ENCODE measurements around the gene TMEM45A.
"Not testable (repeated sequence)": the region's sequence is repeated elsewhere in the genome, so short reads cannot be mapped to it uniquely, and the experiment has no call there.

TMEM45A gene

GRCh38 chr3:100486808-100487207 is 5.6 kb upstream of the TMEM45A start:
- DNase-seq: no peak

GRCh38 chr3:100489118-100489517 is 3.3 kb upstream of the TMEM45A start:
- no peak for DNase-seq

- DNase-seq: no peak
These were observed 4.4 kb downstream of the TMEM45A start for GRCh38 chr3:100496711-100497261.

- DNase-seq: no peak
These were observed 7.2 kb downstream of the TMEM45A start for GRCh38 chr3:100499651-100500050.

GRCh38 chr3:100500320-100500880 is 8.0 kb downstream of the TMEM45A start:
- no peak for DNase-seq

GRCh38 chr3:100503448-100503847 is 11.0 kb downstream of the TMEM45A start:
- DNase-seq: no peak

GRCh38 chr3:100506355-100506754 is 13.9 kb downstream of the TMEM45A start:
- DNase-seq: no peak

GRCh38 chr3:100509818-100510217 is 17.4 kb downstream of the TMEM45A start:
- DNase-seq: not testable (repeated sequence)

GRCh38 chr3:100516232-100516631 is 23.8 kb downstream of the TMEM45A start:
- DNase-seq: no peak

- DNase-seq: no peak
These were observed 24.4 kb downstream of the TMEM45A start for GRCh38 chr3:100516838-100517237.

- DNase-seq: no peak
These were observed 24.9 kb downstream of the TMEM45A start for GRCh38 chr3:100517276-100517675.

- no peak for DNase-seq
These were observed 25.8 kb downstream of the TMEM45A start for GRCh38 chr3:100518244-100518643.

- no peak for DNase-seq
These were observed 26.6 kb downstream of the TMEM45A start for GRCh38 chr3:100518983-100519382.

- DNase-seq: no peak
These were observed 29.0 kb downstream of the TMEM45A start for GRCh38 chr3:100521439-100521845.

- DNase-seq: no peak
These were observed 29.7 kb downstream of the TMEM45A start for GRCh38 chr3:100522125-100522524.

GRCh38 chr3:100523050-100523760 is 30.8 kb downstream of the TMEM45A start:
- no peak for DNase-seq

GRCh38 chr3:100525753-100526612 is 33.6 kb downstream of the TMEM45A start:
- DNase-seq: no peak

GRCh38 chr3:100526613-100527346 is 34.4 kb downstream of the TMEM45A start:
- no peak for DNase-seq

GRCh38 chr3:100527347-100527735 is 34.9 kb downstream of the TMEM45A start:
- no peak for DNase-seq

GRCh38 chr3:100531093-100531492 is 38.7 kb downstream of the TMEM45A start:
- no peak for DNase-seq

GRCh38 chr3:100532411-100532810 is 40.0 kb downstream of the TMEM45A start:
- no peak for DNase-seq

GRCh38 chr3:100533176-100533575 is 40.8 kb downstream of the TMEM45A start:
- DNase-seq: no peak

- DNase-seq: no peak
These were observed 43.2 kb downstream of the TMEM45A start for GRCh38 chr3:100535610-100535943.
